GM06990 (cell line): ENCODE measurements around the gene BACE1-AS.

Experiments used
- DNase-seq: peaks from one replicate; pipeline ENCODE4 v3.0.0-alpha.2; 2011; ENCODE audit not compliant: insufficient read length; ENCODE audit errors: extremely low read depth
- H3K27me3 ChIP-seq: replicated peaks from 2 replicates; pipeline ENCODE4 v1.6.0; 2011; ENCODE audit warnings: low read length; ENCODE audit not compliant: control insufficient read depth, insufficient read depth
- H3K36me3 ChIP-seq: 2 replicates; pipeline ENCODE4 v1.5.1; 2011; ENCODE audit warnings: low read length; ENCODE audit not compliant: control insufficient read depth, insufficient read depth
- H3K4me3 ChIP-seq: replicated peaks from 2 replicates; pipeline ENCODE4 v1.5.1; 2011; ENCODE audit warnings: low read depth, mild to moderate bottlenecking, control low read depth, low read length
- TF ChIP-seq, protein P1 (sequence below): IDR thresholded peaks from 2 replicates; pipeline ENCODE4 v1.5.1; 2011; ENCODE audit warnings: low read length, control low read depth, mild to moderate bottlenecking, inconsistent platforms; ENCODE audit not compliant: insufficient read depth, poor library complexity, severe bottlenecking

Gene BACE1-AS

DNA sequence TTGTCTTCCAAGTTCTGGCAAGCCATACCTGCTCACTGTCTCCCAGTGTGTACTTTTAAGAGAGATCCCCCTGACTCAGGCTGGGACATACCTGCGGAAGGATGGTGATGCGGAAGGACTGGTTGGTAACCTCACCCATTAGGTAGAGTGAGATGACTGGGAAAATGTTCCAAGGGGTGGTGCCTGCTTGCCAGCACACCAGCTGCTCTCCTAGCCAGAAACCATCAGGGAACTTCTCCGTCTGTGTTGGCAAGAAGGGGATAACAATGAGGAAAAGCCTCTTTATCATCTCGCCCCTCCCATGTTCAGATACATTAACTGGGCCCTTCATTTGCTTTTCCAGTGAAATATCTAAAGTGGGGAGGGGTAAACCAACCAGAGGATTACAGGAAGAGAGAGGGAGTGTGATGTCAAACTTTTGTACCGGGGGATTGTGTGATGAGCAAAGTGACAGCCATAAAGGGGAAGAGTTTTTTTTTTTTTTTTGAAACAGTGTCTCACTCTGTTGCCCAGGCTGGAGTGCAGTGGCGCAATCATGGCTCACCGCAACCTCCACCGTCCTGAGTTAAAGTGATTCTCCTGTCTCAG, at the start of gene BACE1-AS:
Gene BACE1-AS, plus strand, starts transcription at position 538 of the 588 bp plus-strand sequence.
- Histone ChIP-seq H3K36me3 (peaks cover 8% of the 10 kb centered on the region), H3K27me3 (no peaks in the 10 kb centered on the region), H3K4me3 (no peak within 1 kb of the TSS)
- no peak for DNase-seq
- TF ChIP-seq, protein P1, sequence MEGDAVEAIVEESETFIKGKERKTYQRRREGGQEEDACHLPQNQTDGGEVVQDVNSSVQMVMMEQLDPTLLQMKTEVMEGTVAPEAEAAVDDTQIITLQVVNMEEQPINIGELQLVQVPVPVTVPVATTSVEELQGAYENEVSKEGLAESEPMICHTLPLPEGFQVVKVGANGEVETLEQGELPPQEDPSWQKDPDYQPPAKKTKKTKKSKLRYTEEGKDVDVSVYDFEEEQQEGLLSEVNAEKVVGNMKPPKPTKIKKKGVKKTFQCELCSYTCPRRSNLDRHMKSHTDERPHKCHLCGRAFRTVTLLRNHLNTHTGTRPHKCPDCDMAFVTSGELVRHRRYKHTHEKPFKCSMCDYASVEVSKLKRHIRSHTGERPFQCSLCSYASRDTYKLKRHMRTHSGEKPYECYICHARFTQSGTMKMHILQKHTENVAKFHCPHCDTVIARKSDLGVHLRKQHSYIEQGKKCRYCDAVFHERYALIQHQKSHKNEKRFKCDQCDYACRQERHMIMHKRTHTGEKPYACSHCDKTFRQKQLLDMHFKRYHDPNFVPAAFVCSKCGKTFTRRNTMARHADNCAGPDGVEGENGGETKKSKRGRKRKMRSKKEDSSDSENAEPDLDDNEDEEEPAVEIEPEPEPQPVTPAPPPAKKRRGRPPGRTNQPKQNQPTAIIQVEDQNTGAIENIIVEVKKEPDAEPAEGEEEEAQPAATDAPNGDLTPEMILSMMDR: no peak

DNA sequence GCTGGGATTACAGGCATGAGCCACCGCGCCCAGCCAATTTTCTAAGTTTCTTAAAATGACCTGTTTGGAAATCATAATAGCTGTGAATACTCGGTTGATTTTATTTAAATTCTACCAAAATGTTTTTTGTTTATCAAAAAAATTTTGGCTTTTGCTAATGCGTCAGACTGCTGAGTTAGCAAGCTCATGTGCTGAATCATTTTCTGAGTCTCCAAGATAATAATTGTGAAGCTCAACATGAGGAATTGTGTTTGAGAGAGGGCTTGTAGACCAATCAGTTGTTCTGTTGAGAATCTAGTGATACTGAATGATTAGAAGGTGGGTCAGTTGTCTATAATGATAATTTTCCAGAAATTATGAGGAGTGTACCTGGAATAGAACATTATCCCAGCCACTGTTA, 42.8 kb upstream of the BACE1-AS start:
- Histone ChIP-seq H3K27me3 (no peaks in the 10 kb centered on the region), H3K36me3 (no peaks in the 10 kb centered on the region; the same call in 1 of the 2 replicates), H3K4me3 (no peak overlapping the region)
- TF ChIP-seq, protein P1: no peak
- DNase-seq: no peak

DNA sequence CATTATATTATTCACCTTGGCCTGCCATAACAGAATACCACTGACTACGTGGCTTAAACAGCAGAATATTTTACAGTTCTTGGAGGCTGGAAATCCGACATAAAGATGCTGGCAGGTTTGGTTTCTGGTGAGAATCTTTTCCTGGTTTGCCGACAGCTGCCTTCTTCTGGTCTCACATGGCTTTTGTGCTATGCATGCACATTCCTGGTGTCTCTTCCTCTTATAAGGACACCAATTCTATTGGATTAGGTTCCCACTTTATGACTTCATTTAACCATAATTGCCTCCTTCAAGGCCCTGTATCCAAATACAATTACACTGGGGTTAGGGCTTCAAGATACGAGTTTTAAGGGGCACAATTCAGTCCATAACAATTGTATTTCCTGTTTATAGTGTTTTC, 41.6 kb upstream of the BACE1-AS start:
- no peaks in the 10 kb centered on the region; the same call in 1 of the 2 replicates for H3K36me3 ChIP-seq
- no peak overlapping the region for H3K4me3 ChIP-seq
- no peak for DNase-seq
- TF ChIP-seq, protein P1: no peak
- no peaks in the 10 kb centered on the region for H3K27me3 ChIP-seq

DNA sequence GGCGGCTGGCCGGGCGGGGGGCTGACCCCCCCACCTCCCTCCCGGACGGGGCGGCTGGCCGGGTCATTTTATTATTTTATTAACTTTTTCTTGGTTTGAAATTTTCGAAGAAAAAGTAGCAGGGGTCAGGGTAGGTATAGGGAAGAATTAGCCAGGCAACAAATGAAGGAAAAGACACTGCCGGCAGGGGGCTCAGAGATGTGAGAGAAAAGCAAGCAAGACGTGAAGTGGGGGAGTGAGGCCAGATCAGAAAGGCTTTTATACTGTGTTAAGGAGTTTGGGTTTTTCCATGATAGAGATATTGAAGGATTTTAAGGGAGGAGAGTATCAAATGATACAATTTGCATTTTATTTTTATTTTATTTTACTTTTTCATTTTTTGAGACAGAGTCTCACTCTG, 39.6 kb upstream of the BACE1-AS start:
- DNase-seq: no peak
- Histone ChIP-seq H3K27me3 (no peaks in the 10 kb centered on the region), H3K36me3 (no peaks in the 10 kb centered on the region; the same call in 1 of the 2 replicates)

DNA sequence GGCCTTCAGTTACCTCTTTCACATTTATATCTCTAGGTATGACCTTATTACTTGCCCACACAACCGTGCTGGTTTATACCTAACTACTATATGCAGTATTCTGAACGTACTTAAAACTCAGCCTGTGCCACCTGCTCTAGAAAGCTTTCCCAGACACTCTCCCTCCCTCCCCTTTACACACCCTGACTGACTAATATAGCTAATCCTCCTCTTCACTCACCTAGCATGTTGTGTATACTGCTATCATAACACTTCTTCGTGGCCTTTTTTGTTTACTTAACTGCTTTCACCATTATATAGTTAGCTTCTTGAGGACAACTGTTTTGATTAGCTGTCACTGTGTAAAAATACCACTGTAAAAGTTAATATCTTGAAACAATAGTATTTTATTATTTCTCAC, 35.2 kb upstream of the BACE1-AS start:
- no peak for DNase-seq
- H3K27me3 ChIP-seq: no peaks in the 10 kb centered on the region
- TF ChIP-seq, protein P1: no peak
- no peaks in the 10 kb centered on the region; the same call in 1 of the 2 replicates for H3K36me3 ChIP-seq
- H3K4me3 ChIP-seq: no peak overlapping the region

More for the DNA sequence above, 39.6 kb upstream of the BACE1-AS start:
- TF ChIP-seq, protein P1: no peak
- no peak overlapping the region for H3K4me3 ChIP-seq

- no peaks in the 10 kb centered on the region; the same call in 1 of the 2 replicates for H3K36me3 ChIP-seq
- H3K27me3 ChIP-seq: no peaks in the 10 kb centered on the region
- TF ChIP-seq, protein P1: no peak
- no peak for DNase-seq
- no peak overlapping the region for H3K4me3 ChIP-seq
Measured at GRCh38 chr11:117256573-117256972, 34.6 kb upstream of the BACE1-AS start.
